HL-60/S4 (cell line): Measurements from ENCODE around the gene GCK.
"Not testable (repeated sequence)": the region's sequence is repeated elsewhere in the genome, so short reads cannot be mapped to it uniquely, and the experiment has no call there.

Source experiments
- in situ Hi-C: fragments of 300-500 bp; cut with MboI; formaldehyde crosslinking; loops from 2 replicates; pipeline ENCODE4 v1.14.3; 2022; ENCODE audit warnings: low sequenced_read_pairs

Gene GCK

DNA sequence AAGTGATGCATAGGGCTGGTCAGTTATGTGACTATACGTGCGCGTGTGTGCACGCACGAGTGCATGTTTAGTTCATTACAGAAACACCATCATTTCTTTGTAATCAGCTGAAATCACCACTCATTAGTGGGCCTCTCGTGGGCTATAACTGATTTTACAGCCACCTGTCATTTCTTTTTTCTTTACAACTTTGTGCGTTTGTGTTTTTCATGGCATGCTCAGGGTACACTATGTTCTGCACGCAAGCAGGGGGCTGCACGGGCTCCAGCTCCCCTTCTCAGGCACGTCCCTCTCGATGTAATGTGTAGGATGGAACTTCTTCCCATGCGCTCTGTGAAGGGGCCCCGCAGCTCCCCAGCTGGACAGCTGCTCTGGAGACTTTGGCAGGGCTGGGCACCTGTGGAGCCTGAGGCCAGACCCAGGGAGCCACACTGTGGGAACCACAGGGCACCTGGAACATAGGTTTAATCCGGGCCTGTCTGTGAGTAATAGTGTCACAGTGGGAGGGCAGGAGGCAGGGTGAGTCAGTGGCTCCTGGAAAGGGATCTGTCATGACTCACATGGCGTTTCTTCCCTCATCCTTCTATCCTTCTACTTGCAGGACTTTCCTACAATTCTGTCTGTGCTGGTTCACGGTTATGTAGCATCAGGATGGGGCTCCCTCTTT, 4.9 kb downstream of the GCK start:
- in situ Hi-C loops: no loop called here

DNA sequence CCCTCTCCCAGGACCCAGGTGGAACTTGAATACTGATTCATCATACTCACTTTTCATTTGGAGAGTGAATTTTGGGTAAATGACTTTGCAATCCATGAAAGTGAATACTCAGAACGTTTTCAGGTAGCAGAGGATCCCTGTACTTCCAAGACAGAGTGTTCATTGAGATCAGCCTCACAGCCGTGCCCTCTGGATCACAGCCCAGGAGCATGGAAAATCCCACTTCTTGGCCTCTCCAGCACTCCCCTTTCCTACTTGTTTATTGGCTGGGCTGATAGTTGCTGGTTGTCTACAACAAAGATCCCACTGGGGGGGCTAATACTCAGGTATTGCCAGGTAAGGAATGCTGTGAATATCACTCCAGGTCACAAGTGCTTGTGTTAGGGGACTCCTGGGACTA, 5.9 kb downstream of the GCK start:
- in situ Hi-C loops: no loop called here

DNA sequence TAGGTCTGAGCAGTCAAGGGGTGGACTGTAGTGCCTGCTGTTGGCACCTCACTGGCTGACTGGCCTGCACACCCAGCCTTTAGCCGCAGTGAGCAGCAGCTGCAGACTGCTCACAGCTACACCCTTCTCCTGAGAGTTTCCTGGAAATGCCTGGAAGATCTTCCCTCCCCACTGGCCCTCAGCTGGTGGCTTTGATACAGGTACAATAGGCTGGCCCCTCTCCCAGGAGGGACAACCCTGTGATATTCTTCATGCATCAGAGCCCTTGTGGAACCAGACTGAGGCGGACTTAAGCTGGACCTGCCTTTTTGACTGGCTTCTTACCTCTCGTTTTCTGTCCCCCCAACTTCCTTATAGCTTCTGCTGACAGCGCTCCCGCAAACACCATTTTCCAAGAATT, 6.4 kb downstream of the GCK start:
- in situ Hi-C loops: no loop called here

DNA sequence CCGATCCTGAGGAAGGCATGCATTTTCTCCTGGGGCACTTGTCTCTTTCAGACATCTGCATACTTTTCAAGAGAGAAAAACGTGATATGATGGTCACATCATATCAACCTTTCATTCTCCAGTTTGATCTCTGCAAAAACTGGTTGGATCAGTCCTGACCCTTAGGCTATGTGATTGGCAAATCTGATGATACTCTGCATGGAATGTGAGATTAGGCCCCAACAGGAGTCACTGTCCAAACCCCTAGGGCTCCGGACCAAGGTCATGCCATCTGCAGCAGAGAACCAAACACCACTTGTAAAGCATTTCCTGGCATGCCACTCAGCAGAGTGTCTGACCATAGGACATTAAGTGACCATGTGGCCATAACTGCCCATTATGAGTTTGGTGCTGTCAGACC, 8.6 kb downstream of the GCK start:
- in situ Hi-C loops: no loop called here

DNA sequence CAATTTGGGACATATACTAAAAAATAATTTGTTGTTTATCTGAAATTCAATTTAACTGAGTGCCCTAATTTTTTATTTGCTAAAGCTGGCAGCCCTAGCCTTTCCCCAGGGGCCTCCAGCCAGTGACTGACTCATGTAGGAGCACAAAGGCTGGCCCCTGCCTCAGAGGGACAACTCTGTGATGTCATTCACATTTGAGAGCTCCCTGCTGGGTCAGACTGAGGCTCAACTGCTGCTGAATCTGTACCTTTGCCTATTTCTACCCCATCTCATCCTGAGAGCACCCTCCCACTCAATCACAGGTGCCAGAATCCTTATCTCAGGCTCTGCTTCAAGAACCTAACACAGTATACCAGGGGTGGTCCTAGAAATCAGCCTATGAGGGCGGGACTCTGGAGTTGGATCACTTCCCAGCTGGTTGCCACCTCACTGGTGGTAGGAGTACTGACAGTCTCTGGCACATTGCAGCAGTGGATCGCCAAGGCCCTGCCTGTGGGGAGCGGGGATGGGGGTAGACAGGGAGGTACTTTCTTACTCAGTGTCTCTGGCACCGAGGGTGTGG, 11.6 kb downstream of the GCK start:
- in situ Hi-C loops: no loop called here

DNA sequence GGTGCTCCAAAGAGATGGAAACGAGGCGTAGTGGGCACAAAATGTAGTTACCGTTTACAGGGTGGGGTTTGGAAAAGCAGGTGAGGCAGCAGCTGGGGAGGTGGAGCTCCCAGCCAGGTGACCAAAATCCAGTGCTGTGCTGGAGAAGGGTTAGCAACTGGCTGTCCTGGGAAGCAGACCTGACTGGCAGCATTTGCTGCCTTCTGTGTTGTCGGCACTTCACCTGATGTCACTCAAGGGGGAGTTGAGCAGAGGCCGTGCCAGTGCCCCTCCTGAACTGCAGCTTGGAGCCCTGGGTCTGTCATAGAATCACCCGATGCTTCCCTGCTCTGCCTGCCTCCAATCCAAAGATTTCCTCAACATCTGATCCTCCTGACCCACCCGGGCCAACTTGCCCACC, 12.8 kb downstream of the GCK start:
- in situ Hi-C loops: no loop called here

DNA sequence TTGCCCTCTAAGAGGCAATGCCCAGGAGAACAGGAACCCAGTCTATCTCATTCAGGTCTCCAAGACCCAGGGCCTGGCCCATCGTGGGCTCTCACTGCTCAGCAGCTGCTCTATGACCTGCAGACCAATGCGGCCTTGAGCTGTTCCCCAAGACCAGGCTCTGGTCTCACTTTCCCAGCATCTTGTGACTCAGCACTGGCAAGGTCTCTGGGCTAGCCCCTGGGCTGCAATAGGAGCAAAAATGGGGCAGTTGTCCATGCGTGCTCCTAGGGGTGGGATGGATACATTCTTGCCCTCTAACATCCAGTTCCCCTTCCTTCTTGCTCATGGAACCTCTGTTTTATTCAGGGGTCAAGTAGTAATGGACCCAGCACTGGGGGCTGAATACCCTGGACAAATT, 13.5 kb downstream of the GCK start:
- in situ Hi-C loops: no loop called here

DNA sequence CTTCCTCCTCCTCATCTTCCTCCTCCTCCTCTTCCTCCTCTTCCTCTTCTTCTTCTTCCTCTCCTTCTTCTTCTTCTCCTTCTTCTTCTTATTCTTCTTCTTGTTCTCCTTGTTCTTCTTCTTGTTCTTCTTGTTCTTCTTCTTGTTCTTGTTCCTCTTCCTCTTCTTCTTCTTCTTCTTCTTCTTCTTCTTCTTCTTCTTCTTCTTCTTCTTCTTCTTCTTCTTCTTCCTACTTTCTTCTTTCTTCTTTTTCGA, 14.6 kb downstream of the GCK start:
- in situ Hi-C loops: not testable (repeated sequence)

DNA sequence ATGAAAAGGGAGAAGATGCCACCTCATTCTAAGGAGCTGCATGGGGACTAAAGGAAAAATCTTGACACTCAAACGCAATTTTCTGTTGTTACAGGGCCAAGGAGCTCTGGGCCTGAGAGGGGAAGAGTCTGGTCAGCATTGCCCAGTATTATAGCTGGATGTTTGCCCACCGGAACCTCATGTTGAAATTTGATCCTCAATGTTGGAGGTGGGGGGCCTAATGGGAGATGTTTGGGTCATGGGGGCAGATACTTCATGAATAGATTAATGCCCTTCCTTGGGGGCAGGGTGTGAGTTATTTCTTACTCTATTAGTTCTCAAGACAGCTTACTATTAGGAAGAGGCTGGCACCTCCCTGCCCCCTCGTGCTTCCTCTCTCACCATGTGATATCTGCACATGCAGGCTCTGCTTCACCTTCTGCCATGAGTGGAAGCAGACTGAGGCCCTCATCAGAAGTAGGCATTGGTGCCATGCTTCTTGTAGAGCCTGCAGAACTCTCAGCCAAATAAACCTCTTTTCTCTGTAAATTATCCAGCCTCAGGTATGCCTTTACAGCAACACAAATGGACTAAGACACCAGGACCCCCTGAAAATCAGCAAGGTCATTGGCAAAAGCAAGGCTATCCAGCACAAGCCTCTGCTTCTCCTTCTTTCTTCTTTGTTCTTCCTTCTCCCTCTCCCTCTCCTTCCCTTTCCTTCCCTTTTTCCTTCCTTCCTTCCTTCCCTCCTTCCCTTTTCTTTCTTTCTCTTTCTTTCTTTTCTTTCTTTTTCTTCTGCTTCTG, 15.1 kb downstream of the GCK start:
- in situ Hi-C loops: no loop called here

DNA sequence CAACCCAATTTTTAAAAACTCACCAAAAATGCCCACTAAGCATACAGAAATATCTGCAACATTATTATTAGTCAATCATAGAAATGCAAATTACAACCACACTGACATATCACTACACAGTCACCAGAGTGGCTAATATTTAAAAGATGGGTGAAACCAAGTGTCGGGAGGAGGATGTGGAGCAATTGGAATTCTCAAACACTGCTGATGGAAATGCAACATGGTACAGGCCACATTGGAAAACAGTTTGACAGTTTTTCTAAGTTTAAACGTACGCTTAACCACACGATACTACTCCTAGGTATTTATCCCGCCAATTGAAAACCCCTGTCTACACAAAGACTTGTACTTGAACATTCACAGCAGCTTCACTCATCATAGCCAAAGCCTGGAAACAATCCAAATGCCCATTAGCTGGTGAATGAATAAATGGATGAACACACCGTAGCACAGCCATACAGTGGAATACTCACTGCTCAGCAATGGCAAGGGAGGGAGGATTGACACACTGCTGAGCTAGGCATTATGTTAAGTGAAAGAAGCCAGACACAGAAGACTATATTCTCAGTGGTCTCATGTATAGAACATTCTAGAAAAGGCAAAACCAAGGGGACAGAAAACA, 16.3 kb downstream of the GCK start:
- in situ Hi-C loops: no loop called here

DNA sequence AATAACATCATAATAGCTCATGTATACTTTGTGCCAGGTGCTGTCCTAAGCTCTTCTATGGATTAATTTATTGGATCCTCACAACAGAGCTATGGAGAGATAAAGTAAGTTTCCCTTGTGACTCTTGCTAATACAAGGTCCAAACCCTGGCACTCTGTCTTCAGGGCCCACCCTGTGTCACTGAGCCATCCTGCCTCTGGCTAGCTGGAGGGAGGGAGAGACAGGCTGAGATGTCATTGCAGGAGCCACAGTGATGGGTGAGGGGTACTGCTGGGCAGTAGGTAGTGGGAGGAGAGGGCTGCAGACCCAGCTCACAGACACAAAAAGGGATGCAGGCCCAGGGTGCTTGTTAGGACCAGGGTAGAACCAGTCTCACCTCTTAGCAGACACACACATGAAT, 16.9 kb downstream of the GCK start:
- in situ Hi-C loops: no loop called here

DNA sequence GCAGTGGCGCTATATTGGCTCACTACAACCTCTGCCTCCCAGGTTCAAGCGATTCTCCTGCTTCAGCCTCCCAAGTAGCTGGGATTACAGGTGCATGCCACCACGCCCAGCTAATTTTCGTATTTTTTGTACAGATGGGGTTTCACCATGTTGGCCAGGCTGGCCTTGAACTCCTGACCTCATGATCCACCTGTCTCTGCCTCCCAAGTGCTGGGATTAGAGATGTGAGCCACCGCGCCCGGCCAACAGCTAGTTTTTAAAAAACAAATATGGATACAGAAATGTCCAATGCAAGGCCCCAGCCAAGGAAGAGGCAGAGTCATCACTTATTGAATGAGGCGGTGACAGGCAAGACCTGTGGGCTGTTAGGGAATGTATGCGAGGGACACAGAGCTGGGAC, 17.3 kb downstream of the GCK start:
- in situ Hi-C loops: not testable (repeated sequence)

DNA sequence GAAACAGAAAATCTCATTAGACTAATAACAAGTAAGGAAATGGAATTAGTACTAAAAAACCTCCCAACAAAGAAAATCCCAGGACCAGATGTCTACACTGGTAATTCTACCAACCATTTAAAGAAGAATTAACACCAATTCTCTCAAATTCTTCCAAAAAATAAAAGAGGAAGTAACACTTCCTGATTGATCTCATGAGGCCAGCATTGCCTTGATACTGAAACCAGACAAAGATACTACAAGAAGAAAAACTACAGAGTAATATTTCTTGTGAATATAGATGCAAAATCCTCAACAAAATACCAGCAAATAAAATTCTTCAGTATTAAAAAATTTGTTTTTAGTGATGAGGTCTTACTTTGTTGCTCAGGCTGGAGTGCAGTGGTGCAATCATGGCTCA, 21.3 kb downstream of the GCK start:
- in situ Hi-C loops: no loop called here

DNA sequence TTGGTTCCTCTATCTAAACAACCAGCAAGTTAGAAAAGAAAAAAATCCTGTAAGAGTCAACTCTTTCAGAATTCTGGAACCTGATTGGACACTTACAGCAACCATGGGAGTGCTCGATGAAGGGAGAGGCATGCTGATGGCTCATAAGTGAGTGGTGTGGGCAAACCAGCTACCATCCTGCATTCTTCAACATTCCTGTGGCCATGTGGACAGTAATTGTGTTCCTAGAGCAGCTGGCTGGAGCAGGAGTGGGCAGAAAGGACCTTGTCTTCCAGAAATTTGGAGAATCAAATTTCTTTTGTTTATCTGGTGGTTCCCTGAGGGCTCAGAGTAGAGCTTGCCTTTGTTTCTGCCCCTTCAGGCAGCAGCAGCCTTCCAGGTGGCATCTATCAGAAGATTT, 25.6 kb downstream of the GCK start:
- in situ Hi-C loops: no loop called here

DNA sequence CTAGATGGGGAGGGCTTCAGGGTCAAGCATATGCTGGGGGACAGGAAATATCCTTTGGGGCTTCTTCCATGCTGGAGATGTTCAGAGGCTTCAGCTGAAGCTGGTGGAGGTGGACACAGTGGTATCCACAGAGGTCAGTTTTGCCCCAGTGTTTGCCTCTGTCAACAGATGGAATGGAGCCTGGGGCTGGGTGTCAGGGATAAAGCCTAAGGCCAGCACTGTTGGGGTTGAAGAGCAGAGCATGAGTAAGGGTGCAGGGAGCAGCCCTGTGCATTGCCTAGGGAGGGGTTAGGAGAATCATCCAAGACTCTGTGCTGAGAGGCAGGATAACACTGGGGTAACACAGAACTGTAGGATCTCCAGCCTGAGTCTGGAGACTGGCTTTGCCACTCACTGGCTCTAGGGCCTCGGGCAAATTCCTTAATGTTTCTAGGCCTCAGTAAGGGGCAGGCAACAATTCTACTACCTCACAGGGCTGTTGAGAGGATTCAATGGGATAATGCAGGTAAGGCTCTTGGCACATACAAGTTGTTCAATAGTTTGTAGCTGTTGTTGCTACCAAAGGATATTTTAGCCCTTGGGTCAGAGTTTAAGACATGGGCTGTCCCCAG, 26.3 kb downstream of the GCK start:
- in situ Hi-C loops: no loop called here

DNA sequence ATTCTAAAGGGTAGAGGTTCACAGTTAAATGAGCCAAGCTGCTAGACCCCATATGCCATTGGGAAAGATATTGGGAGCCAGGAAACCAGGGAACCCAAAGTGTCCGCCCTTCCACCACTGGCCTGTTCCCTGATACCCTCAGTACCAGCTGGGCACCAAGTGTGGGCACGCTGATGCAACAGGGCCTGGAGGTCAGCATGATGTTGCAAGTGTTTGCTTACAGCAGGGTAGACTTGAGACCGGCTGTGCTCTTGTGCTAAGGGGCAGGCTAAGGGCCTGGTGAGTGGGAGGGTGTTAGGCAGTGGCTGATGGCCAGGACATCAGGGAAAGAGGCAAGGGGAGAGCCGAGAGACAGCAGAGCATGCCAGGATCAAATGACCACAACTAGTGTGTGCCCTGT, 27.1 kb downstream of the GCK start:
- in situ Hi-C loops: no loop called here

DNA sequence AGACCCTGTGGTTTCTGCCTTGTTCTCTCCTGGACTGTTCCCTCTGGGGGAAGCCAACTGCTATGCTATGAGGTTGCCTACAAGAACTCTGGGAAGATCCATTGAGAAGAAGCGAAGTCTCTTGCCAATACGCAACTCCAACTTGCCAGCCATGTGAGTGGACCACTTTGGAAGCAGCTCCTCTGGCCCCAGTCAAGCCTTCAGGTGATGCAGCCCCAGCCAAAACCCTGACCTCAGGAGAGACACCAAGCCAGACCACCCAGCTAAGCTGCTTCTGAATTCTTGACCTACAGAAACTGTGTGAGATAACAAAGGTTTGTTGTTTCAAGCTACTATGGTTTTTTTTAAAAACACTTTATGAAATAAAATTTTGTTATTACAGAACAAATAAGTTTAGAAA, 27.9 kb downstream of the GCK start:
- in situ Hi-C loops: no loop called here

DNA sequence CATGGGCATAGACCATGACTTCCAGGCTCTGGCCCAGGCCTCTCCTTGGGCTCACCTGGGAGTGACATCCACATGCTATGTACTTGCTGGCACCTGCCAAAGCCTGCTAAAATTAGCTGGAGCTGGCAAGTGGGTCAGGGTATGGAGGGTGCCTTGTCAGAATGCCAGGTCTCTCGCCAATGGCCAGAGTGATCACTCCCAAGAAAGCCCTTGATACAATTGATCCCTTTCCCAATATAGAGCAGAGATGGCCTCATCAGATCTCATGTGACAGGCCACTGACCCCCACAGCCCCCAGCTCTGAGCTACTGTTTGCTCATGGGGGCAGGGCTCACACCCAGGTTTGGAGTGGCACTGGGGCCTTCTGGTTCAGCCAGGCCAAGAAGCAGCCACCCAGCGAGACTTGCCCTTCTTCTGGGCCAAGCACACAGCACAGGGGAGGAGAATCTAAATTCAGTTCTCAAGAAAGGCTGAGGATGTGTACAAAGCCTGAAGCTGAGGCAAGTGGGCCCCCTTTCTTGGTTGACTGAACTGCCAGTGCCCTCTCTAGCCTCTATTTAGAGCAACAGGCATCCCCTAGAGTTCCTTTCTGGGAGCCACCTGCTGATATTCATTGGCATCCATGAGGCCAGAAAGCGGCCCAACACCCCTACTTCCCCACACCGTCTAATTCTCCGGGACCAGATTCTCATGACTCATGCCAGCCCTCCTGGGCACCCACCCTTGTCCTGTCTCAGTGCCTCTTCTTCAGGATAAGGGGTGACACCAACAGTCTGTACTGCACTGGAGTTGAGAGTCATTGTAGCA, 29.2 kb downstream of the GCK start:
- in situ Hi-C loops: no loop called here

DNA sequence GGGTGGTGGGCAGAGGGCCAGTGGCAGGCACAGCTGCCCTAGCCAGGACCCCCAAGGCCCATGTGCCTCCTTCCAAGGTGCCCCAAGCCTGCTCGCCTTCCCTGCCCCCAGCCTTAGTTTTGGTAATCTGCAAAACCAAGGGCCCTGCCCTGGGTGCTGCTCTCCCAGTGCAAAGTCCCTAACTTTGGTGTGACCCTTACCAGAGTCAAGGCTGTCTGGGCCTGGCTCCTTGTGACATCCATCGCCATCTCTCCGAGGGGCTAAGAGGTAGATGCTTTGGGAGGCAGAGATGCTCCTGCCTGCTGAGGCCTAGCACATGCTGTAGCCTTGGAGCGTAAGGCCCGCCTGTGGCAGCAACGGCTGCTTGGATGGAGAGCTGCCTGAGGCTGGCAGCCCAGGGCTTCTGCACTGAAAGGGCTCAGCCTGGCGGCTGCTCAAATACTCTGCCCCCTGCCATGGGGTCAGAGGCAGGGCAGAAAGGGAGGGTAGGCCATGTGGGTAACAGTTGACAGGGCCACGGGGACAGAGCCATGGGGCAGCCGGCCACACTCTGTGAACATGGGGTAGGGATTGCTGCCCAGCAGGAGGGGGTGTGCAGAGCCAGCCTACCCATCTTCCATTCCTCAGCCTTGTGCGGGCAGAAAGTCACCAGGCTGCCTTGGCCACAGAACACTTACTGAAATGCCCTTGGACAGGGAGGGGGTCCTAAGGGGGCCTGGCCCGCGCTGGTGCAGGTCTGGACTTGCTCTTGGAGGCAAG, 30.2 kb downstream of the GCK start:
- in situ Hi-C loops: no loop called here

DNA sequence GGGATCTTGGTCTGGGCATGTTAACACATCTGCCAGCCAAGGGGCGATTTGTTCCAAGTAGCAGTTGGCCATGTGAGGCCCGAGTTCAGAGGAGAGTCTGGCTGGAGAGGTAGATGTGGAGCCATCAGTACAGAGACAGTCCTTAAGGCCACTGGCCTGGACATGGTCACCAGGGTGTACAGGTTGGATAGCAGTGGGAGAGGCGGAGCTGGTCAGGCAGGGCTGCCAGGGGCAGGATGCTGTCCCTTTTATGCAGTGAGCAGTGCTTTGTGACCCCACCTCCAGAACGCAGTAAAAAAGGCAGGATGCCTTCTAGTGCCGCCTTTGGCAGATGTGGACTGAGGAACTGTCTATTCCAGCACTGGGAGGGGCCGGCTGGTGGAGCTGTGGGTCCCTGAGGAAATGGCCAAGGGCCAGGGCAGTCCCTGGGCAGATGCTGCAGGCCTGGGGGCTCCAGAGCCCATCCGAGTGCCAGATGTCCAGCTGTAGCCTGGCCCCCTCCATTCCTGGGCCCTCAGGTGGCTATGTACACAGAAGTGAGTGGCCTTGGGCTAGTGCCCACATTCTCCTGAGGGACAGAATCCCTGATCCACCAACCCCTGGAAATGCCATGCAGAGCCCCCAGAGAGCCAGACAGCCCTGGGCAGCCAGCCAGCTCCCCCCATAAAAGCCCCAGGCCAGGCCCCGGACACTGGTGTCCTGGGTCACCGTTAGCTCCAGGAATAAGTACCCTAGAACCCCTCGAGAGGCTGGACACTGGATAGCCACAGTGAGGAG, 31.0 kb downstream of the GCK start:
- in situ Hi-C loops: no loop called here
